Measurements from ENCODE around the gene RTL1.
A peak's percentile ranks its signal among the peaks of the same experiment; 100 is the strongest.

The RTL1 gene

DNA sequence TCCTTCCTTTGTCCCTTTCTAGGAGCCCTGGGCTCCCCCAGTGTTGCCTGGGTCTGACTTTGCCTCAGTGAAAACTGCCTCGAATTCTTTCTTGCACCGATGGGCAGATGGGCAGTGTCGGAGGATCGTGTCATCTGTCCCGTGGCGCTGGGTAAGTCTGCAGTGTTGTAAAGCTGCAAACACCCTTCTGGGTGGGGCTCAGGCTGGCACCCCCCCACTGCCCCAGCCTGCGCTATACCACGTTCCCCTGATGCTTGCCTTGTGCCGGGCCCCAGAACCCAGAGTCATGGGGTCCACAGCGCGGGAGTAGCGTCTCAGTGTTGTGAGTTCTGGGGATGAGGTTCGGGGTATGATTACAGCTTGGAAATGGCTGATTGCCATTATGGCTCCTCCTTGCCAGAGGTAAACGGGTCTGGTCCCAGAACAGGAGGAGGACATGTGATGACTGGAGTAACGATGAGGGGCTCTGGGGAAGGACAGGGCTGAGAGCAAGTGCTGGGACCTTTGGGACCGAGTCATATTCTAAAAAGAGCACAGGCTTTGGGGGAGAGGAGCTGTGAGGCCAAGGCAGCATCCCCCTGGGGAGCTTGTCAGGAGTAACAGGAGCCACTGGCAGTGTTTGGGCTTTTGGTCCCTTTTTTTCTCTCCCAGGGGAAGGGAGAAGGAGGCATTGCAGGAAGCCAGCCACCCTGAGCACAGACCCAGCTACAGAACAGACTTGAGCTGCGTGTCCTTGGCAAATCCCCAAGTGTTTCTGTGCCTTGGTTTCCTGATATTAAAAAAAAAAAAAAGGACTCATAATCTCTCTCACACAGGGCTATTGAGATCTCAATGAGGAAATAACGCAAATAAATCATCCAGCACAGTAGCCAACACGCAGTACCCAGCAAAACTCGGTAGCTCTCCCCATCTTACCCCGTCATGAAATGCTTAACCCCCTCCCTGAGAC is 4.3 kb downstream of the RTL1 start:
- DNase-seq: no peak

DNA sequence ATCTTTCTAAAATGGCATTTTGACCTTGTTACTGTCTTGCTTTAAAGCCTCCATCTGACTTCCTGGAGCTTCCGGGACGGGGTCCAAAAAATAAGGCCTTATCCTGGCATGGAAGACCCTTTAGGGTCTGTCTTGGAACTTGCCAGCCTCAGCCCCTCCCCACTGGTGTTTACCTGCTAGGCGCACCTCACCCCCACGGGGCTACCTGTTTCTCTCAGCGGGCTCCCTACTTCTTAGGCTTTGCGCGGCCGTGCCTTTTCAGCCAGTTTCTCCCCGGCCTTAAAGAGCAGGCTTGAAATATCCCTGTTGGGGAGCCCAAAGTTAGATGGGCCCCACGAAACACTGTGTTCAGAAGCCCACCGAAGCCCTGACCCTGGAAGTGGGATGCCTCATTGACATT is 5.1 kb downstream of the RTL1 start:
- DNase-seq: no peak

DNA sequence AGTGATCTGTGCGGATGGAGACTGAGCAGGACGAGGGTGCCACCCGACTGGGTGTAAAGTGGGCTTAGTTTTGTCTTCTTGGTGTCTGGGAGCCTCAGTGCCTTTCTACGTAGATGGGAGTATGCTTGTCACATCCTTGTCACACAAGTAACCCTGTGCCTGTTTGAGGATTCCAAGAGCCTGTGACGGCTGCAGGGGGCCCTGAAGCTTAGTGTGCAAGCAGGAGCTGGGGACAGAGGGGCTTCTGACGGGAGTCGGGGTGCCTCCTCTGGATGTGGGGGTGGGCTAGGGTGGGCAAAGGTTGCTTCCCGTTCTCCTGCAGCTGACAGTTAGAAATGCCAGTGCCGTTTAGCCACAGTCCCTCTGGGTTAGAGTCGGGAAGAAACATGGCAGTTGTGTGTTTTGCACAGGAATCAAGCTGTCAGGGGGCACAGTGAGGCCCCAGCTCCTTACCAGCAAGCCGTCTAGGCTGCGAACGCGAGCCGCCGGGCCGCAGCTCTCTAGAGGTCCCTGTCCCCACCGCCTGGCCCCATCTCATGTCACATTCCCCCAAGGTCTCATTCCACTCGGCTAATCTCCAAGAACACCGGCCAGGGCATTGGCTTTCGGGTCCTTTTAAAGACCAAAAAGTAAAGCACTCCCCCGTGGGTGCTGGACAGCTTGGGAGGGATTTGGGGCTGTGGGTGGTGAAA is 7.0 kb downstream of the RTL1 start:
- DNase-seq: no peak

DNA sequence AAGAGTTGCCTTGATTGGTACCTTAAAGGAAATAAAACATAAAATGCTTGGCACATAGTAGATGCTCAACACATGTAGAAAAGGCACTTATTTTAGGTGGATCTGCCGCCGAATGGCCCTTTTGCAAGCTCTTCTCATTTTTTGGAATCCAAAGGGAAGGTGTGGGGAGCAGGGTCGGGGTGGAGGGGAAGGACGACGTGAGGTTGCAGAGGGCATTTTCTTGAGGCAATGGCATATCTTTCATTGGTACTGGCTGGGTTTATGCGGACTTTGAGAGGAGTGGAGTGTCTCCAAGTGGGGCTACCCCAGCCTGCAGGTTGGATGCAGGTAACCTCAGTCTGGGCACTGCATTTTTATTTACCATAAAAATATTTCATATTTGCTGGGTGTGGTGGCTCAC is 8.1 kb downstream of the RTL1 start:
- no peak for DNase-seq

DNA sequence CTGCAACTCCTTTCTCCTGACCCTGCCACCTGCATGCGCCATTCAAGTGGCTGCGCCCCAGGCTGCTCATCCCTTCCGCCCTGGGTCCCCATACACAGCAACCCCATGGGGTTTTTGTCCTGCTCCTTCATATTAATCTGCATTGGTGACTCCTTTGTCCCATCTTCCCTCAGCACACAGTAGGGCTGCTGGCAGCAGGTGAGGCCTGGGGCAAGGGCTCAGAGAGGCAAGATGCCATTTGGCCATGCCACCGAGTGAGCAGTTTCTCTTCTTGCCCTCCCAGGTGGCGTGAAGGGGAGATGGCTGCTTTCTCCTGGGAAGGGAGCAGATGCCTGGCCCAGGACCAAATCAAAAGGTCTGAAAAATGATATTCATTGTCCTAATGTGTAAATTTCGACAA is 9.1 kb downstream of the RTL1 start:
- DNase-seq: no peak

DNA sequence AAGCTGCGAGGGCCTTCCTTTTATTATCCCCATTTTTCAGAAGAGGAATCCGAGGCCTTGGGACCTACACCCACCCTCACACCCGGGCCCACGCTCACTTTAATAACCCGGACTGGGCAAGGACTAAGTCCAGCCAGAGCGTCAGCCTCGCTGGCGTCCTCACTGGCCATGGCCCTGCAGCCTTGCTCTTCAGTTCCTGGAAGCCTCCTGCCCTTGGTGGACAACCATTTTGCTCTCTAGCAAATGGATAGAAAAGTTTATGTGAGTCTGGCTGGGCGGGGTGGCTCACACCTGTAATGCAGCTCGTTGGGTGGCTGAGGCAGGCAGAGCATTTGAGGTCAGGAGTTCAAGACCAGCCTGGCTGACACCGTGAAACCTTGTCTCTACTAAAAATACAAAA is 9.8 kb downstream of the RTL1 start:
- DNase-seq: no peak

DNA sequence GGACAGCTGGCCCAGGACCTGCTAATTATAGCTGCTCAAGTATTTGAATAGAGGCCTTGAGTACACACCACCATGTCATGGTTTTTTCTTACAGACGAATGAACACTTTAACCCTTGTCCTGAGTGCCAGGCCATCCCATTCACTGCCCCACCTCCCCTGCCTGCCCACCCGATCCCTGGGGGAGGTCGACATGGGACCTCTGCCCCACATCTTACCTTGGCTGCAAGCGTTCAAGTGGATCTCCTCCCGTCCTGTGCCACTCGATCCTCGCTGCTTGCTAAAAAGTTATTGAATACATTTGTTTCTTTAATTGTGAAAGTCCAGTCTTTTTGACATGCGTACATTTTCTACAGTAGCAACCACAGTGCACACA is 10.3 kb downstream of the RTL1 start:
- DNase-seq: no peak

DNA sequence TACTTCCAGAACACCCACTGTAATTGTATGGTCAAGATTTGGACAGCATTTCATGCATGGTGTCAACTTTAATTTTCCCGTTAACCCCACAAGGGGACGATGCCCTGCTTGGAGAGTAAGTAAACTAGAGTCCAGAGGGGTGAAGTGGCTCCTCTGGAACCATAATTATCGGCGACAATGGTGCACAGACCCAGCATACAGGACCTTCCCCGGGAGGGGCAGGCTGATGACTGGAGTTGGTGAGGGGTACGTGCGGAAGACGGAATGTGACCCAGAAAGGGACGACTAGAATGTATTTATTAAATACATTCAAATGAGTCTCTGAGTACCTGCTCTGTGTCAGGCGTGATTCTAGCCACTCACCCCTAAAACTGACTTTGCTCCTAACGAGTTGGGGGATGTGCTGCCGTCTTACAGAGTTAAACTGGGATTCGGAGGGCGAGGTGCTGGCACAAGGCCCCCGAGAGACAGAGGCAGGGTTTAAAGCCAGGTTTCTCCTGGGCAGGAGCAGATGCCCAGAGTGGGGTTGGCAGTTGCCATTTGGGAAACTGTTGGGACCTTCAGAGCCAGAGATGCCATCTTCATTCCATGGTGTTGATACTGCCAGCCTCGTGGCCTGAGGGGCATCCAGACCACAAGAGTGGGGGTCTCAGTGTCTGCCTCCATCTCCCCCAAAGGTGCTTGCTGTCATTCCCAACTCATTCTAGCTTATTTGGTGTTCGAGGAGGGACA is 10.9 kb downstream of the RTL1 start:
- no peak for DNase-seq

DNA sequence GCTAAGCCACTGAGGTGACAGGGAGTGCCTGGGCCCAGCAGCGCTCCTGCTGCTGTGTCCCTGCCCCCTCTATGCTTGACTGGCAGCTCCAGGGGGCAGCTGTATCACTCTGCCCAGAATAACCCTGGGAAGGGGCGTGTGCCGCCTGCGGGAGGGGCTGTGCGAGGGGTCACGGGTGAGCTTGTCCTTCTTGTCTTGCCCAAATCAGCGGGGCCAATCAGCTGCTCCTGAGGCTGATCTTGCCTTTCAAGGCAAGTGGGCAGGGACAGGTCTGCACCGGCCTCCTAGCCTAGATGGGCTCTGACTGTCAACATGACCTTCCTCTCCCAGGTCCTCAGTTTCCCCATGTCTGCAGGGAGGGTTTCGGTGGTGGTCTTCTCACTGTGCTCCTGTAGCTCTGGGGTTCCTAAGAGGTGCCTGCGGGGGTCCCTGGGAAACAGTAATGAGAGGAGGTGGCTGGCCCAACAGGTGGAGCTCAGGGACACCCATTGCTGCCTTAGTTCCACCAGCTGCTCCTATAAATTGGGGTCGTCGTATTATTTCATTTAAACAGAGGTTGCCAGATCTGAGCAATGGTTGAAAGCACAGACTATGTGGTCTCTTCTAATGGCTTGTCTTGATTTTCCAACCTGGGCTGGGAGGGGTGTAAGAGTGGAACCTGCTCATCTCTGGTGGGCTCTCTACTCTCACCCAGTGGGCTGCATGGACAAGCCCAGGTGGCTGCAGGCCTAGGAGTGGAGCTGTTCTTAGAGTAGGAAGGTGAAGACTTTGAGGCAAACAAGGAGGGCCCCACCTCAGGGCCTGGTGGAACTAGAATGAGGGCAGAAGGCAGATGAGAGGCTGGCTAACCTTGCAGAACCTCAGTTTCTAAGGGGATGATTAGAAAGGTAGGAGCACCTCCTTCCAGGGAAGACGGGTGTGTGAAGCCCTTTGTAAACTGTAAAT is 11.7 kb downstream of the RTL1 start:
- DNase-seq: no peak

DNA sequence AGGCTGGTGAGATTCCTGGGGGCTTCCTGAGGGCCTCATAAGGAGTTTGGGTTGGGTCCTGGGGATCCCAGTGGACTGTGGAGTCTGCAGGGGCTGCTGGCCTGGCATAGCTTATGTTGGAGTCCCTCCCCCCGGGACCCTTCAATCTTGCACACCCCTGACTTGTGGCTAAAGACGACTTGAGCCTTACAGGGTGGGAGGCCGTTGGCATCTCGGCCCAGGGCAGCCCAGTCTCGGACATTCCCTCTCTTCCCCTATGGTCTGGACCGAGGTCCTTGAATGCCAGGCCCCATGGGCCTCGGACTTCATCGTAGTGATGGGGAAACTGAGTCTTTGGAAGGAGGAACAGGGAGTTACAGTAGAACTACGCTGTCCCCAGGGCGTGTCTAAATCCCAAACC is 12.5 kb downstream of the RTL1 start:
- DNase-seq: no peak

DNA sequence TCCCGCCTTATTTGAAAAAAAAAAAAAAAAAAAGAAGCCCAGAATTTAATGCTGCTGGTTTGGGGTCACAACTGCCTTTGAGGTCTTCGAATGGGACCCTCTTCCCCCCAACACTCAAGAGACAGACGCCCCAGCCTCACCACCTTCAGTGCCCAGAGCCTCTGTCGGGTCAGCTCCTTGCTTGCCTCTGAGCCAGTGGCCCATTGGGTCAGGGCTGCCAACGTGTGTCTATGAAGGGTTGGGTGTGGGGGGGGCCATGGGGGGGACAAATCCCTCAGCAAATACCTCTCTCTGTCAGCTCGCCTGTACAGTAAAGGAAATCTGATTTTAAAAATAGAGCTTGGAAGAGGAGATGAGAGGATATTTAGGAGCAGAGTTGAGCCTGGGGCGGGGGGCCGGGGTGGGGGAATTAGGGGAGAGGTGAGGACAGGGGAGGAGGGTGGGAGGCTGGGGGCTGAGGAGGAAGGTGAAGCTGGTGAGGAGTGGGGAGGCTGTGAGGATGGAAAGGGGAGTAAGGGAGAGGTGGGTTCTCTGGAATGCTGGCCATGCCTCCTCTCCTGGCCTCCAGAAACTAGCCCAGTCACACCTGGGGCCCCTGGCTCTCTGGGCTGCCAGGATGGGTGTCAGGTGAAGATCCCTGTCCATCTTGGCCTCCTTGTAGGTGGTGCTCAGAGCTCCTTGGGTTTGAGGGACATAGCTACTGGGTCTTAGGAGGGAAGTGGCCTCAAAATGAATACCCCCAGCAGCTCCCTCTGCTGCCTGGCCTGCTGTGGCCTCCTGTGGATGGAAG is 13.3 kb downstream of the RTL1 start:
- DNase-seq: no peak

DNA sequence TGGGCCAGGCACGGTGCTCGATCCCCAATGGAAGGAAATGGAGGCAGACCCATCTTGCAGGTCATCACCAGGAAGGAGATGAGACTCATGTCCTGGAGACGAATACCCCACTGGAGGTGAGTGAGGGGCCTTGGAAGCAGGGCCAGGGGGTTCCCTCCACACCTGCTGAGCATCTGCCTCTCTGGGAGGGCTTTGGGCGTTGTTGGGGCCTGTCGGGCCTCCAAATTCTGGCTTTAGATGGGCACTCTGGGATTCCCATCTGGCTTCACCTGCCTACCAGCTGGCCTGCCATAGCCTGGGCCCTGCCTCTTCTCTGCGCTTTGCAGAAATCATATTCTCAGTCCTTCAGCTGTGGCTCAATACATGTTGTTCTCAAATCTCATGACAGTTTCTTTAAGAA is 13.9 kb downstream of the RTL1 start:
- no peak for DNase-seq

DNA sequence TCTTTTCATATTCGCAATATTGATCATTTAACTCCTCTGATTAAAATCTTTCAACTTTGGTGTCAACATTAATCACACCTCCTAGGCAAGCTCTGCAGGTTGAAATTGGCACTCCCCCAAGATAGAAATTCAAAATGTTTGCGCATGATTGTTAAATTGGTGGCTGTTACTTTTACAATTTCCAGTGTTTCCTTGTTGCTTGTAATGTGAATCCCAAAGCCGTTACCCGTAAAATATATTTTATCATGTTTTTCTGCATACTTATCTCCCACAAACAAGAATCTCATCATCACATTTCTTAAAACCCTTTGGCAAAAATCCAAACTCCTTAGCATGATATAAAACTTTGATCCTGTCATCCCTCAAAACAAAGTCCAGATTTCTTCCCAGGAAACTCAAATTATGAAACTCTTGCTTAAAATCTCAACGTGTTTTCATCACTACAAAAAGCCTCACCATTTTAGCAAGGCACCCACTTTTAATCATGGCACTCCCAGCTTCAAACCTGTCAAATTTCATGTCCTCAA is 14.7 kb downstream of the RTL1 start:
- no peak for DNase-seq

DNA sequence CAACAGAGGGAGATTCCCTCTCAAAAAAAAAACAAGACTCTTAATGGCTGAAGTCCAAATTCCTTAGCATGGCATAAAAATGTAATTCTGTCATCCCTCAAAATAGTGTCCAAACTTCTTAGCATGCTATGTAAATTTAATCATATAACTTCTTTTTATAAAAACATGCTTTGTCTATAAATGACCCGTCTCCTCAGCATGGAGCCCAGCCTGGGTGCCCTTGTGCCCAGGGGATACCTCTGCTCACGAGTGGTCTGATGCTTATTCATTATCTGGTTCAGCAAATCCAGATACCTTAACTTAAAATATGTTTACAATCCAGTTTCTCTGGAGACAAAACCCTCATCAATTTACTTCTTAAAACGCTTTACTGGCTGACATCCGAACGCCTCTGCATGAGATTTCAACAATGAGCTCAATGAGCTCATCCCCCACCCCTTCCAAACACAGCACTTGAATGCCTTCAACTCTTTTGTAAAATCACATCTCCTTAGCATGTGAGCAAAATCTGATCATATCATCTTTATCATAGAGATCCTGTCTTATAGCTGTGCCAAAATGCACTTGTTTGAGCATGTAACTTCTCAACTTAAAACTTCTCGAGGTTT is 15.7 kb downstream of the RTL1 start:
- DNase-seq: peak in 6 of 56 donors; percentile 10 to 40 (median 30)

DNA sequence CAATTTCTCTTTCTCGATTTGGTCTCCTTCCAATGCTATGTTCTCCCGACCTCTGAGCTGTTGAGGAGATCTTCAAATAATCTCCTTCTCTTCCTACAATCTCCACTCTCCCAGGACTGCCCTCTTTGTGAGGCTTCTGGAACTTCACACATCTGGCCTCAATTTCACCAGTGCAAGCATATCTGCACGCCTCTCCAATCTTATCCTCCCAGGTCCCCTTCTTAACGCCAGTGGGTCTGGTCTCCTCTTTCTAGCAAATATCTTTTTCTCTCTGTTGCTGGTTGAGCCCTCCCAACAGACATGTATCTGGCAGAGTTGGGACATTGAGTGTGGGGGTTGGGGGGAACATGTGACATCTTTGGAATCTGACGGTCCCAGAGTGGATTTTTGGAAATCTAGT is 17.9 kb downstream of the RTL1 start:
- DNase-seq: no peak

DNA sequence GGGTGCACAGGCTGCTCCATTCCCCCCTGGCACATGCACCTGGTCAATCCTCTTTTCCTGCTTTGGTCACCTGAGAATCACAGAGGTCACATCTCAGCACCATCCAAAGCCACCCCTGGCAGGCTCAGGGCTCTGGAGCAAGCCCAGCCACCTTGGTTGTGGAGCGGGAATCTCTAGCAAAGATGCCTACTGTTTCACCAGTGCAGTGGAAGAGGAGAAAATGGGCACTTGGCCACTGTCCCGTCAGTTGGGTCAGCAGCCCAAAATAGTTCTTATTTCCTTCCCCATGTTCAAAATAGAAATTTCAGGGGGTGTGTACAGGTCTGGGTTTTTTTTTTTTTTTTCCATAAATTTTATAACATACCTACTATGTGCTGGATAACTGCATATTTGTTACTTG is 18.3 kb downstream of the RTL1 start:
- DNase-seq: no peak

DNA sequence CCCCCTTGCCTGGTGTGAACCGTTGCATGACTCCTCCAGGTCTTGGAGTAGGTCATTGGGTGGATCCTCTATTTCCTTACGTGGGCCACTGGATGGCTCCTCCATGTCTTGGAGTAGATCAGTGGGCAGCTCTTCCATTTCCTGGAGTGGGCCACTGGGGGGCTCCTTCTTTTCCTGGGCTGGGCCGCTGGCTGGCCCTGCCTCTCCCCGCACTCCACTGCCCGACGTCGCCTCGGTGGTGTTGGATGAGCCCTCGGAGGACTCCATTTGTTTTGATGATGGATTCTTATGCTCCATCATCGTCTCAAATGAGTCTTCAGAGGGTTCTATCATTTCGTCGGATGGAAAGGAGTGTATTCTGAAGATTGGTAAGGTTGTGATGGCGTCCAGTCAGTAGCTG is 19.1 kb downstream of the RTL1 start:
- no peak for DNase-seq

DNA sequence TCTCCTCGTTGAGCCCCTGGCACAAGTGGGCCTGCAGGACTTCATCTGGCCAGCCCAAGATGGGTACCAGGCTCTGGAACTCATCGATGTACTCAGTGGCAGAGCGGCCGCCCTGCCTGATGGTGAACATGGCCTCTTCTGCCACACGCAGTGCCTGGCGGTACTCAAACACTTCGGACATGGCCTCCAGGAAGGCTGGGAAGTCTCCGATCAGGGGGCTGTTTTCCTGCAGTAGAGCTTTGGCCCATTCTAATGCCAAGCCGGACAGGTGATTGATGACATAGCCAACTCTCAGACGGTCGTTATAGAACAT is 19.8 kb downstream of the RTL1 start:
- no peak for DNase-seq

DNA sequence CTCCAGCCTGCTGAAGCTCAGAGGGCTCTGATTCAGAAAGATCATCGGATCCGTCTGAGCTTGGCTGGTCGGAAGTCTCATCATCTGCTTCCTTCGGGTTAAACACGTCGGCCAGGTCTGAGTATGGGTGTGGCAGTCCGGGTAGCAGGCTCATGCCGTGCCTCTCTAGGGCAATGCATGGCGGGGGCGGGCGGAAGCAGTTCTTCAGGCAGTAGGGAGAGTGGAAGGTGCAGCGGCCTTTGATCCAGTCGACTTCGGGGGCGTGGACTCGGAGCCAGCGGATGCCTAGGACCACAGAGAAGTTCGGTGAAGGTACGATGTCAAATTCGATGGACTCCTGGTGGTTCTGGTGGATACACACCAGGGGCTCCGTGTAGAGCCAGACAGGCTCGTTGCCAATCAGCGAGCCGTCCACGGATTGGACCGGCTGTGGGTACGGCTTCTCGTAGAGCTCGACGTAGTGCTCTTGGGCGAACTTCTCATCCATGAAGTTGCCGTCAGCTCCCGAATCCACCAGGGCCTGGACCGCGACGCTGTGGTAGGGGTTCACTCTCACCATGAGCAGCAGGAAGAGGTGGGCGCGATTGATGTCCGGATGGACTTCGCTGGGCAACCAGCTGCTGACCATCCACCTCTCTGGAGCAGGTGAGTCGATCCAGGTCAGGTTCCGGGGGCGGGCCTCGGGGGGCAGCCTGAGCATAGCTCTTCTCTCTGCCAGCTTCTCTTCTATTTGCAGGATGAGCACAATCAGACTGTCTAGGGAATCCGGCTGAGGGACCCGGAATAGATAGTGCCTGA is 20.3 kb downstream of the RTL1 start:
- no peak for DNase-seq
